Measurements from ENCODE around the gene GUCY1B1.
A peak's percentile ranks its signal among the peaks of the same experiment; 100 is the strongest.
"Not testable (repeated sequence)": the region's sequence is repeated elsewhere in the genome, so short reads cannot be mapped to it uniquely, and the experiment has no call there.

Gene GUCY1B1

DNA sequence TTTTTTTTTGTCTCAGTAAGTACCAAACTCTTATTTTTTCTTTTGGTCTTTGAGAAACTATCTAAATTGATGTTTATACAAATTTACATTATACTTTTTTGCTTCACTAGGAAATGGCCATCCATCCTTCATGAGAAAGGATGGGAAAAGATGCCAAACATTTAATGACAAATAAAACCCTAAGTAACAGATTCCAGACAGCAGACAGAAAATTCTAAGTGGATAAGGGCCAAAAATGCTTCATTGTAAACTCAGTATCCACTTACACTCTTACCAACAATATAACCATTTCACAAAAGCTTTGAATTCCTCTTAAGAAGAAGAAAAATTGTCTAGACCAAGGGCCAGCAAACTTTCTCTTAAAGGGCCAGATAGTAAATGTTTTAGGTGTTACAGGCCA is 3.5 kb downstream of the GUCY1B1 start:
- no peak for DNase-seq (ENCODE audit: low spot score)

DNA sequence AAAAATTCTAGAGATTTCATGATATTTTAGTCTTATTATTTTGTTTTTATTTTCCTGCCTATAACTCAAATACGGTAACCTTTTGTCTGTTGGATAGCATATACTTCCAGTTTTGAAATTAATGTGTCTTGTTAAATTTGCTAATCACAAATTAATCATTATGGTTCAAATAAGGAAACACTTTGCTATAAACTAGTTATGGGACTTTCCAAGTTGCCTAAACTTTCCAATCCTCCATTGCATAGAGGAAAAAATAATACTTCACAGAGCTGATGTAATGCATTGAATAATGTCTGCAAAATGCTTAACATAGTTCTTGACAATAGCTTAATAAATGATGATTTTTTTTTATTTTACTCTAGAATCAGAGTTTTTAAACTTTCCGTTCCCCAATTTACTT is 4.7 kb downstream of the GUCY1B1 start:
- no peak for DNase-seq (ENCODE audit: low spot score)

DNA sequence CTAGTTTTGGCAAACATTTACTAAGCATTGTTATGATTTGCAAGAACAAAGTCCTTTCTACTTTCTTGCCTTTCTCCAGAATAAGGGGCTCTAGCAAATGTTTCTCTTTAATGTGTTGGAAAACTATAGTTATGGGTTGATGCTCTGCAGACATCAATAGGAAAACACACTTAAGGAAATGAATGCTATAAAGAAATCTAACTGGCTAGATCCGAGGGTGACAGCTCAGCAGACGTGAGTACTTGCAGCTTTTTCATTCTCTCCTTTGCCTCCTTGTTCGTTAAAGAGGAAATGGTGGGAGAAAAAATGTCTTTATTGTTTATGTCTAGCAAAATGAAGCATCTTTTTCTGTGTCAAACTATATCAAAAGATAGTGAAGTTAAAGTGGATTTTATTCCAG is 6.3 kb downstream of the GUCY1B1 start:
- DNase-seq (ENCODE audit: low spot score), result no peak

DNA sequence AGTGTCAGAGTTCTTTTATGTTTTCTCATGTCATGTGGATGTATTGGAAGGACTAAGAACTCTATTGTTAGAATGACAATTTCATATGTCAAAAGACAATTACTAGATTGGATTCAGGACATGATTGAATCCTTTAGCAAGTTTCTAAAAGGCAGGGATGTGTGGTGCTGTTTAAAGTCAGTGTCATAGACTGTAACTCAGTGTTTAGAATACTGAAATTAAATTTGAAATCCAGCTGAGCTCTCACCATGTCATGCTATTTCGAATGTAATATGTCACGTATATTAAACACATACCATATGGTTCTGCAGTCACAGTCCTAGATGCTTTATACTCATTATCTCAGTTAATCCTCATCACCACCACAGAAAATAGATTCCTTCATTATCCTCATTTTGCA is 7.8 kb downstream of the GUCY1B1 start:
- DNase-seq (ENCODE audit: low spot score), result no peak

DNA sequence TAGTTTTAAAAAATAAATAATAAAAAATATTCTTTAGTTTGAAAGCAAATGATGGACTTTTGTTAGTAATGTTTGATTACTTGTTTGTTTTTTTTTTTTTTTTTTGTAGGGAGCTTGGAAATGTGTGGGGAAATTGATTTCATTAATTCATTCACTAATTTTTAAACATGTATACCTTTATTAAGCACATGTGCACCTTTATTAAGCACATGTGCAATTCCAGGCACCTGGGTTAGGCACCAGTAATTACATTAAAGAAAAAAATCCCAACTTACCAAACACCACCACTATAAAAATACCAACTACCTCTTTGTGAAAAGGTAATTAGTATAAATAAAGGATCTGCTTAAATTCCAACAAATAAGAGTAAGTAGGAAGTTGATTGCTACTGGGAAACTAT is 9.5 kb downstream of the GUCY1B1 start:
- DNase-seq (ENCODE audit: low spot score), result no peak

DNA sequence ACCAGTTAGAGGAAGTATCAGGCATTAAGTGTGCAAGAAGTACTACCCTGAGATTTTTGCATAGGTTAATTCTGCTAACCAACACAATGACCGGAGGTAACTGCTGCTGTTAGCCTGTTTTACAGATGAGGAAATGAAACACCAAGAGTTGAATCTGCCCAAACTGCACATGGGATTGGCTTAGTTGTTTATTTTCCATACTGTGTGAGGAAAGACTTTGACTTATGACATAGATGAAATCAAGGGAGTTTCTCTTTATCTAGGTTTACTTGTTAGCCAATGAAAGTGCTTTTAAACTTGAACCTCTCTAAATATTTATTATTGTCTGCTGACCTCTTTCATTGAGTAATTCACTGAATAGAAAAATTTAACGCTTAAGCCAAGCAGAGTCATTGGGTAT is 10.3 kb downstream of the GUCY1B1 start:
- no peak for DNase-seq (ENCODE audit: low spot score)

DNA sequence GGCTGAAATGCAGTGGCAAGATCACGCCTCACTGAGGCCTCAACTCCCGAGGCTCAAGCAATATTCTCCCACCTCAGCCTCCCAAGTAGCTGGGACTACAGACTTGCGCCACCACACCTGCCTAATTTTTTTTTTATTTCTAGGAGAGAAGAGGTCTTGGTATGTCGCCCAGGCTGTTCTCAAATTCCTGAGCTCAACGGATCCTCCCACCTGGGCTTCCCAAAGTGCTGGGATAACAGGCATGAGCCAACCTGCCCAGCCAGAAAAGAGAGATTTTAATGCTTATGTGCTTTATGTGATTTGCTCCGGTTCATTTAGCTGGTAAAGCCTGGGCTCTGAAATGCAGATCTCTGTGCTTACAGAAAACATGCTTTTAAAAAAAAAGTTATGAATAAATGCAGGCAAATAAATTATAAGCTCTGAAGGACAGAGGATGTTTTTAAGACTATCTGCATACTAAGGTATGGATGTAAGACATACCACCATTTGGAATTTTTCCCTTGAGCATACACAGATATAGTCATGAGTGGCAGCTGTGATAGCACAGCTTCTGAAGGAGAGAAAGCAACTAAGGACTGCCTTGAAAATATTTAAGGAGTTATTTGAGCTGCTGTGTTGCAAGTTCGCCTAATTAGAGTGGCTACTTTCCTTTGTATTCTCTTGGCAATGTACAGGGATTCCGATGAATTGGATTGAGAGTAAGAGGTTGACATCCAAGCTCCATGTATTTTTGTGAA is 13.8 kb downstream of the GUCY1B1 start:
- no peak for DNase-seq (ENCODE audit: low spot score)

DNA sequence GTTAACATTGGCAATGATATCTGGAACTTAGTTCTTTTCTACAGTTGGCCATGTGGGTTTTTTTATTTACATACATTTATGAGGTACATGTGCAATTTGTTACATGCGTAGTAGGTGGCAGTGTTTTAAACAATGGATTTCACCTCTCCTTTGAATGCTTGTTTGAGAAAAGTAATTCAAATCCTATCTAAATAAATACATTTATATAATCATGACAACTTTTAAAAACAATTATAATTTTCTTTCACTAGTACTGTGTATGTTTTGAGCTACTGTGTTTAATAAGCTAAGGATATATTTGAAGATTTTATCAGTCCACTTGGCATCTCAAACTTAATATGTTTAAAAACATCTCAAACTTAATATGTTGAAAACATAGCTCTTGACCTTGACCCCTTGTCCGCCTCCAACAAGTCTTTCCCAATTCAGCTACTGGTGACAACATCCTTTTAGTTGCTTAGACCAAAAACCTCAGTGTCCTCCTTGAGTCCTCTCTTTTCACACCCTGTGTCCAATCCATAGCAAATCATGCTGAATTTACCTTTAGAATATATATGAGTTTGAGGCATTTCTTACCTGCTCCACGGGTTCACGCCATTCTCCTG is 14.5 kb downstream of the GUCY1B1 start:
- no peak for DNase-seq (ENCODE audit: low spot score)

DNA sequence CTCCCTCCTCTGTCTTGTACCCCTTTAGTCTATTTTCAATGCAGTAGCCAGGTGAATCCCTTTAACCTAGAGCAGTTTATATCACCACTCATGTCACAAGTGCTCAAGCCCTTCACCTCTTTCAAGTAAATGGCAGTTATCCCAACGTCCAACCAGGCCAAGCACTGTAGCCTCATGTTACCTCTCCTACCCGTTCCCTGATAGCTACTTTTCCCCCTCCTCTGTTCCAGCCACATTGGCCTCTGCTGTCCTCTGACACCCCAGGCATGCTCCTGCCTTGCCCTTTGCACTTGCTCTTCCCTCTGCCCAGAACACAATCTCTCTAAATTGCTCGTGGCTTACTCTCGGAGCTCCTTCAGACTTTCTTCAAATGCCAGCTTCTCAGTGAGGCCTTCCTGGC is 15.2 kb downstream of the GUCY1B1 start:
- DNase-seq (ENCODE audit: low spot score), result no peak

DNA sequence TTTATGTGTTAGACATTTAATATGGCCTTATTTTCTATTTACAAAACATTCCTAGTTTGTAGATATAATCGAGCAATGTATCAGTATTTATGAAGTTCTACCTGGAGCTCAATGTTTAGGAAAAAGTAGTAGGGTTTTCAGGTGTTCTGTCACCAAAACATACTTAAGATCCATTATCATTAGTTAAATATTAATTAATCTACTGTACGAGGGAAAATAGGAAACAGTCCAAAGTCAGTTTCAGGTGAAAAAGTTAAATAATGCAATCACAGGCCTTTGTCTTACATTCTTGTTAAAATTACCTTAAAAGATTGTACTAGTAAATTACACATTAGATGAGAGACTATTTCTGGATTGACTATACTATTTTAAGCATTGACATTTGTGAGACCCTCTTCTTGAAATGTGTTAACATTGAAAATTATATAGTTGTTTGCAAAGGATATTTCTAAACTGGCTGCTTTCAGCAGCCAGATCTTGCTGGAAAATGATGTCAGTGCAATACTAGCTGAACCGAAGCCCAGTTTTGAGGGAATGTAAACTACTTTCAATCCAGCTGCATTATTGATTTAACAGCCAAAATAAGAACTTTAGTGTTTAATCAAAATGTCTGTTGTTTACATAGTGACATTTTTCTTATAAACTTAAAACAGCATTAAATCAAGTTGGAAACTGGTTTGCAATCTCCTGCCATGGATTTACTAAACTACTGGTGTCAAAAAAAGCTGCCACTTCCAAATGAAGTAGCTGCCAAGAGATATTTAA is 19.3 kb downstream of the GUCY1B1 start:
- DNase-seq (ENCODE audit: low spot score), result peak; percentile 21

DNA sequence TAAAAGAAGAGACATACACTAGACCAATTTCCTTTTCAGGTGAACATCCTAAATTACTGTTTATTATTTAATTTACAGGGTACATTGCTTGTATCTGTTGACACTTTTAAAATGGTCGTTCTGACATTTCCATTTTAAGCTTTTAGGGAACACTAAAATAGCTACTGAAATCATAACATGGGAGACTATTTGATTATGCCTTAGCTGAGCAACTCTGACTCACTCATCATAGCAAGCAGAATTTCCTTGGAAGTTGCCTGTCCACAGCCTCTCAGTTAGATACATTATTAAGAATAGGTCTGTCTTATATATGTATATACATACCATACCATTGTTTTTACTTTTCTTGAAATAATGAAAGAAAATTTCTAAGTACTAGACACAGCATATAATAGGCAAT is 22.0 kb downstream of the GUCY1B1 start:
- peak; percentile 14 for DNase-seq (ENCODE audit: low spot score)

DNA sequence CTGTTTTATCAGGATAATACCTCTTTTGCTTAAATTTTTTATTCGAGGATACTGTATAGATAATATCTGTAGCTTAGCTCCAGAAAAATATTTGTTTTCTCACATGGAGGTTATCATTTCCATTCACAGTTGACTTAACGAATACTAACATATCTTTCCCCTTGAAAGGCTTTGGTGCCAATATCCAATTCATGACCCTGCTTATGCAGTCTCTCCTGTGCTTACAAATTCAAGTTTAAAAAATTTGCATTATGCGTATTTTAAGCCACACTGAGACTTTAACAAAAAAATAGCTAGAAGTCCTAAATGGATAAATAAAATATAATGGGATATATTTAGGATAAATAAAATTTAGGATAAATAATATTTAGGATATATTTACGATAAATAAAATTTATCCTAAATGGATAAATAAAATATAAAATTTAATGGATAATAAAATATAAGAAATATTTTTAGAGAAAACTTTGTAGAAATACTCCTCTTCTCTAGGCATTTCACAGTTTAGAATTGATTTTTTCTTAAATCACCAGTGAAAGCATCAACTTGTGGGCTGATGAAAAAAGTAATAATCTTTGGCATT is 22.5 kb downstream of the GUCY1B1 start:
- DNase-seq (ENCODE audit: low spot score), result no peak

DNA sequence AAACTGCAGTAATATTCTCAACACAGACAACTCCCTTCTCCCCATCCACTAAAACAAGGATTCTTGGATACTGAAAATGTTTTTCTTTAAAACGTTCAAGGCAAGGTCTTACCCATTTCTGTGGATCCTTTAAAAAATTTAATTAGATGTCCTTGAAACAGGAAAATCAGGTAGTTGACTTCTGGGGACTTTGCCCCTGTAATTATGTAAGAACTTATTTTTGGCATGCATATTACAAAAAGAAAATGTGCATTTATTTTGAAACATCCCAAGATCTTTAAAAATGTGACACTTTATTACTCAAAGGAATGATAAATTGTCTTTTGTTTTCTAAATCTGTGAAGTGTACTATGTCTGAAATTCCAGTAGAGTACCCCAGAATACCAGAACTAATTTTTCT is 25.8 kb downstream of the GUCY1B1 start:
- no peak for DNase-seq (ENCODE audit: low spot score)

DNA sequence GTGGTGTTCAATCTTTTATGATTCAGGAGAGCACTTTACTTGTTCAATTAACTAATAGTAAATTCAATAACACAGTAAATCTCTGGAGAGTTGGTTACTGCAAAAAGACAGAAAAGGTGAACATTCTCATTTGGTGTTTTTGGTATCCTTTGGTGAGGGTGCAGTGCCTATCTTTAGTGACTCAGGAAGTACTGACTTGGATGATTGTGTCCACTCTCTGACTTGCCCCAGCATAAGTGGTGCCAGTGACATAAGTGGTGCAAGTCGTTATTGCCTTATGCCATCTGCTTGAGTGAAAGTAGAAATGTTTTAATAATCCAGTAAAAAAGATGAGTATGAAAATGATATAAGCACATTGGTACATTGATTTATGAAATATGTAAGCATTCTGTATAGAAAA is 27.0 kb downstream of the GUCY1B1 start:
- DNase-seq (ENCODE audit: low spot score), result no peak

DNA sequence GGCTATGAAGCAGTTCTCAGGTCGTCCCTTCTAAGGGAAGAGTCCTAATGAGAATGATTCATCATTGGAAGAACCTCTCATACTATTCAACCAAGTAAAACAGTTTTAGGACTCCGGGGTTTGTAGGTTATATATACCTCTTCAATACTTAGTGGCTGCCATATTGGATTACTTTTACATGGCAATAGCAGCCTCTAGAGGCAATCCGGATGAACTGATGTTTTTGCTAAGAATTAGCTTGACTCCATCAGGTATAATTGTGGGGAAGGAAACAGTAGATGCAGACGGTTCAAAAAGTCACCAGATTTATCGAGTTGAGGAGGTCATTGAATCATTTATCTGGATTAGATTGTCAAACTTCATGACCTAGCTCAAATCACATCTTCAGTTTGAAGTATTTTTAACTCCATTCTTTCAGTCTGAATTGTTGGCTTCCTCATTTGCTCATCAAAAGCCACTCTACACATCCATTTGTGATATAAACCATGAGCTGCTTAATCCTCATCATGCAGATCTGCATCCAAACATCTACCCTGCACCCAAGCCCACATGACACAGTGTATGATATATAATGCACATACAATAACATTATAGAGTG is 28.4 kb downstream of the GUCY1B1 start:
- DNase-seq (ENCODE audit: low spot score), result peak; percentile 49

DNA sequence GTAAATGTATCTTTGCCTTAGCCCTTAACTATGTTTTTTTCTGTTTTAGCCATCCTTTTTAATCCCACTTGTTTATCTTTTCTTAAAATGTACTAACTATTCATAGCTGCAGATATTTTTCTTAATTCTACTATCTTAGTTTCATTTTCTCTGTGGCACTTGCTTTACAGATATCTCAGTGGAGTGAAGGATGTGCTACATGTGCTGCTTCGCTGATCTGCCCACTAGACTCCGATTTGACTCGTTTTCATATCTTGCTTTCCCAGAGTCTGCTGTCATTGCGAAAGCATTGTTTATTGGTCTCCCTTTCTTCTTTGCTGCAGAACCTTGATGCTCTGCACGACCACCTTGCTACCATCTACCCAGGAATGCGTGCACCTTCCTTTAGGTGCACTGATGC is 30.6 kb downstream of the GUCY1B1 start:
- DNase-seq (ENCODE audit: low spot score), result peak; percentile 9

DNA sequence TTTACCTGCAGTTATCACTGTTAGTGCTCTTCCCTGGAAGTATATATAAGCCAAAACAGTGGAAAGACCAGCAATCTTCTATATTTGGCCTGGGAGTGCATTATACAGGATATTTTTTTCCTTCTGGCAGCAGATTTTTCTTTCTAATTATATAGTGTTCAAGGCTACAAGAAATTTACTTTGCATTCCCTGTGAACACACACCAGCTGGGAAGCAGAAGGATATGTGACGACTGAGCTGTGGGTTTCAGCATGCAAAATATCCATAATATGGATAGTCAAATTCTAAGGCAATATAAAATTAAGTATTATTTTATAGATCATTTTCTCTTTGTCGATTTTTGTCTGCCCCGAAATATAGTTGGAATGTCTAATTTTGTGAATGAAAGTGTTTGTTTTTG is 31.2 kb downstream of the GUCY1B1 start:
- no peak for DNase-seq (ENCODE audit: low spot score)

DNA sequence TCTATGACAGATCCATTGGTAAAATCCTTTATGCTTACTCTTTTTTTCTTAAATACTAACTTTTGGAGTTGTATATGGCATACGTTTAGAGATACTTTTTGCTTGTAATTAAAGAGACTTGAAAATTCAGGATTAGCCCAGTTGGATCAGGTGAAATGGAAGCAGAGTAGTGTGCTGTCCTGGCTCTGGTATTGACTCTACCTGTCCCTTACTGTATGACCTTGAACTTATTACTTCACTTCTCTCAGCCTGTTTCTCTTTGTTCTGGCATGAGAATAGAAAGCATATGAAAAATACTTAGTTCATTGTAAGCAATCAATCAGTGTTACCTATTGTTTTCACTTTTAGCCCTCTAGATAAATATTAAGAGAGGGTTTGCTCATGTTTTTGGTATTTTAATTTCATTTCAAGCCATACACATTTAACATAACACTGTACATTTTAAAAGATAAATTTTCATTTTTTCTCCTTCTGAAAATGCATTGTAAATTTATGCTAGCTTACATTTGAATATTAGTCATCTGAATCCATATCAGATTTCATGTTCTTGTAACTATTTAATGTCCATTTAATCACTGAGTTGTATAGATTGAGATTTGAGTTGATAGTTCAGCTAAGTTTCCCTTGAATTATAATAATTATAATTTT is 35.9 kb downstream of the GUCY1B1 start:
- no peak for DNase-seq (ENCODE audit: low spot score)

DNA sequence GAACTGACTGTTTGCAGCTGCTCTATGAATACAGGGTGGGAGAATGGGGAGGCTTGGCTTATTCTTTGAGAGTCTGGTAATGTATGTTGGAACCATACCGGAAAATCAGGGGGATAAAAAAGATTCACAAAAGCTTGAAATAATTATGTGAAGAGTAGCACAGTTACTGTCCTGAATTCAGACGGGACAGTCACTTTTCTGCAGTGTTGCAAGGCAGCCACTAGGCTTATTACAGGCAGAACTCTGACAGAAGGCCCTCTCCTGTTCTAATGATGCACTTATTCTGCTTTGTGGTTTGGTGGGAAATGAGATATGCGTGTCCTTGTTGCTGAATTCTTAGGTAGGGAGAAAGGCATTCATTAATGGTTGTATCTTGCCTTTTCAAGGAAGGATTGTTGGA is 37.2 kb downstream of the GUCY1B1 start:
- peak; percentile 53 for DNase-seq (ENCODE audit: low spot score)

DNA sequence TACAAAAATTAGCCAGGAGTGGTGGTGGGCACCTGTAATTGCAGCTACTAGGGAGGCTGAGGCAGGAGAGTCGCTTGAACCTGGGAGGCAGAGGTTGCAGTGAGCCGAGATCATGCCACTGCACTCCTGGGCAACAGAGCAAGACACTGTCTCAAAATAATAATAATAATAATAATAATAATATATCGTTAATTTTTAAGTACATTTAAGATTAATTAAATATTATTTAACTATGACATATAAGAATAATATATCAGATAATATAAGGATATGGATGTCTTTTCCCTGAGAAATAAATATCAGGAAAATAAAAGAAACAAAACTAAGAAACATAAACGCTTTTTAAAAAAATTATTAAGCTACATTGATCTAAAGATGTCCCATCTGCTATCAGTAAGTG is 38.8 kb downstream of the GUCY1B1 start:
- not testable (repeated sequence) for DNase-seq (ENCODE audit: low spot score)

DNA sequence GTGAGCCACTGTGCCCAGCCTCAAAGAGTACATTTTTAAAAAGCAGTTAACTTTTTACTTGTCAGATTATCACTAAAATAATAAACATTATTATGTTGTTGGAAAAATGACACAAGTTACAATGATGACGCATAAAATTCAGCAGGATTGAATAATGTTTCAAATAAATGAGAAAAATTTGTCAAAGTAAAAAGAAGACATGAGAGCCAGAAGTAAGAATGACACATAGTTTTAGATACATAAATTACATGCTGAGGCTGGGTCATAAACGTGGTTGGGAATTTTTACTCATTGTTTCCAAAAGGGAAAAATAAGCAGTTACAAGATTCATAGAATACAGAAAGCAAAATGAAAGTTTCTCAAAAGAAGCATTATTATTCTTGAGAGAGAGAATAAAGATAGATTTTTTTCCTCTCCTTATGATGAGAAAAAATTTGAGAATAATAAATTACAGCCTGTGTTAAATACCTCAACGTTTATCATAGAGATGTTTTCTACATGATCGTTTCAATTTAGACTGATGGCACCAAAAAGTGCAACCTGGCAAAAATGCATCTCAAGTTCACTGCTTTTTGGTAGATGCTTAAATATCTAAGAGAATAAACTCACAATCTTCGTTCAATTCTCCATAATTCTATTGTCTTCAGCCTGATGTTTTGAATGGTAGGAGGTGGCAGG is 40.4 kb downstream of the GUCY1B1 start:
- DNase-seq (ENCODE audit: low spot score), result peak; percentile 30

DNA sequence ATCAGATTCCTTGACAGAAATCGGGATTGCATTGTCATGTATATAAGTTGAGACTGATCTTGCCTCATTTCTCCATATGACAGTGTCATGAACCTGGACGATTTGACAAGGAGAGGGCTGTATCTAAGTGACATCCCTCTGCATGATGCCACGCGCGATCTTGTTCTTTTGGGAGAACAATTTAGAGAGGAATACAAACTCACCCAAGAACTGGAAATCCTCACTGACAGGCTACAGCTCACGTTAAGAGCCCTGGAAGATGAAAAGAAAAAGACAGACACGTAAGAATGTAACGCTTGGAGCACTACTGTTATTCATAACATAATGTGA is 40.9 kb downstream of the GUCY1B1 start:
- DNase-seq (ENCODE audit: low spot score), result no peak
